ENCODE data around the gene CCR4.

GRCh38 chr3:32994045-32994444 is 42.6 kb downstream of the CCR4 start:
- no peak for TF ChIP-seq SPI1 (IDR thresholded peaks at IDR 0.05; ENCODE audit: low read depth, low read length)
- TF ChIP-seq POLR2A (IDR thresholded peaks at IDR 0.05; ENCODE audit: low read depth, low read length): no peak
- no peak for TF ChIP-seq PAX5 (IDR thresholded peaks at IDR 0.05; ENCODE audit: insufficient read depth, low read length, severe bottlenecking)
- no peak for TF ChIP-seq TAF1 (IDR thresholded peaks at IDR 0.05; ENCODE audit: low read depth, low read length)
- no peak for TF ChIP-seq POLR2AphosphoS5 (IDR thresholded peaks at IDR 0.05; ENCODE audit: low read depth, low read length)
- TF ChIP-seq POU2F2 (IDR thresholded peaks at IDR 0.05; ENCODE audit: low read depth, low read length): no peak

All from GM12891 (cell line).